Measurements from ENCODE around the gene L3MBTL1.

L3MBTL1 gene

DNA sequence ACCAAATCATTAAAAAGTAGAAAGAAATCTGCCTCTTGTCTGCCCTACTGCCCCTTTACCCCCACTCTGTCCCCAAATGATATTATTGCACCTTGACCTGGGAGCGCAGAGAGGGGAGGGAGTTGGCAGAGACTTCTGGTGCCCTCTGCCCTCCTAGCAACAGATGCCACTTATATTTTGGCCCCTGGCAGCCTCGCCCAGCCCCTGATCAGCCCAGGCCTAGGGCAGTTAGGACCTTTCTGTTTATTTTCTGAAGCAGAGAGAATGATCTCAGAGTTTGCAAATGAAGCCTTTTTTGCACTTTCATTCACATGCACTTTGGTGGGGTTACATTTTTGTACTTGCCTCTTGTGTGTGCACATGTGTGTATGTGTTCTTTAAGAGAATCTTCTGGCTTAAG is 43.0 kb downstream of the L3MBTL1 start:
- H3K4me3 ChIP-seq (ENCODE audit: control insufficient read depth, low read depth, low read length), result no peak overlapping the region
- DNase-seq (ENCODE audit: low read depth), result no peak
- TF ChIP-seq, protein P1, sequence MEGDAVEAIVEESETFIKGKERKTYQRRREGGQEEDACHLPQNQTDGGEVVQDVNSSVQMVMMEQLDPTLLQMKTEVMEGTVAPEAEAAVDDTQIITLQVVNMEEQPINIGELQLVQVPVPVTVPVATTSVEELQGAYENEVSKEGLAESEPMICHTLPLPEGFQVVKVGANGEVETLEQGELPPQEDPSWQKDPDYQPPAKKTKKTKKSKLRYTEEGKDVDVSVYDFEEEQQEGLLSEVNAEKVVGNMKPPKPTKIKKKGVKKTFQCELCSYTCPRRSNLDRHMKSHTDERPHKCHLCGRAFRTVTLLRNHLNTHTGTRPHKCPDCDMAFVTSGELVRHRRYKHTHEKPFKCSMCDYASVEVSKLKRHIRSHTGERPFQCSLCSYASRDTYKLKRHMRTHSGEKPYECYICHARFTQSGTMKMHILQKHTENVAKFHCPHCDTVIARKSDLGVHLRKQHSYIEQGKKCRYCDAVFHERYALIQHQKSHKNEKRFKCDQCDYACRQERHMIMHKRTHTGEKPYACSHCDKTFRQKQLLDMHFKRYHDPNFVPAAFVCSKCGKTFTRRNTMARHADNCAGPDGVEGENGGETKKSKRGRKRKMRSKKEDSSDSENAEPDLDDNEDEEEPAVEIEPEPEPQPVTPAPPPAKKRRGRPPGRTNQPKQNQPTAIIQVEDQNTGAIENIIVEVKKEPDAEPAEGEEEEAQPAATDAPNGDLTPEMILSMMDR (IDR thresholded peaks at IDR 0.05; ENCODE audit: control insufficient read depth, insufficient read depth, low read depth, low read length, missing control alignments), result no peak

DNA sequence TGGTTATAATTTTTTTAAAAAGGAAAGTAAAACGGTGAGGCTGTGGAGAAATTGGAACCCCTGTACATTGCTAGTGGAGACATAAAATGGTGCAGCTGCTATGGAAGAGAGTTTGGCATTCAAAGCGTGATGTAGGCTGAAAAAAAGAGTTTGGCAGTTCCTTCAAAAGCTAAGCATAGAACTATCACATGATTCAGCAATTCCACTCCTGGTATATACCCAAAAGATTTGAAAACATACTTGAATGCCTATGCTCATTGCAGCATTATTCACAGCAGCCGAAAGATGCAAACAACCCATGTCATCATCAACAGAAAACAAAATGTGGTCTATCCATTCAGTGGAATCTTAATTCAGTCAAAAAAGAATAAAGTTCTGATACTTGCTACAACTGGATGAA is 46.9 kb downstream of the L3MBTL1 start:
- no peak for DNase-seq (ENCODE audit: low read depth)
- TF ChIP-seq, protein P1 (IDR thresholded peaks at IDR 0.05; ENCODE audit: control insufficient read depth, insufficient read depth, low read depth, low read length, missing control alignments), result no peak
- no peak overlapping the region for H3K4me3 ChIP-seq (ENCODE audit: control insufficient read depth, low read depth, low read length)

DNA sequence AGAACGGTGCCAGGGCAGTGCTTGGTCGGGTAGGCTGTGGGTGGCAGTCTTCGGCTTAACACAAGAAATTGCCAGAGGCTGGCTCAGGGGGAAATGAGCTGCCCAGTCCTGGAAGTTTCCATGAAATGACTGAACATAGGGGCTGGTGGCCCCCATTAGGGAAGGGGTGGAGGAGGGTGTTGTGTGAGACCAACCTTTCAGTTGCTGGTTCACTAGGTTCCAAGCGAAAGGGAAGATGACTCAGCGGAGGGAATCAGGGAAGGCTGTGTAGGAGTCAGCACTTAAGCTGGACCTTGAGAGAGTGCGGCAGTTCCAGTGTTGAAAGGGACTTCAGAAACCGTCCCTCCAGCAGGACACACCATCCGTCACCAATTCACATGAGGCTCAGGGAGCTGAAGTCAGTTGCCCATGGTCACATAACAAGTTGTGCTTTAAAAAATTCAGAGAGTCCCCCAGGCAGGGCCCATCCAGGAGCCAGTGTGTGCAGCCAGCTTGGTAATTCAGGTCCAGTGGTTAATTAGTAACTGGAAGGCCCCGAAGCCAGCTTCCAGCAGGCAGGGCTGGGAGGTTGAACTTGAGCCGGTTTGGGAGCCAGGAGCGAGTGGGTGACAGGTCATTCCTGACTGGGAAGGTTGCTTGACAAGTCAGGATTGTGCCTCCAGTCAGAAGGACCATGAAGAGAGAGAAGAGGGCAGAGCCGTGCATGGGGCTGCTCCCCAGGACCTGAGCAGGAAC is 51.1 kb downstream of the L3MBTL1 start, which contains the start of gene SGK2:
Gene SGK2 (plus strand): TSS at position 616 of the 735 bp plus-strand sequence. CDS start 7,469 bp downstream, outside the sequence.
- DNase-seq (ENCODE audit: low read depth), result no peak
- TF ChIP-seq, protein P1 (IDR thresholded peaks at IDR 0.05; ENCODE audit: control insufficient read depth, insufficient read depth, low read depth, low read length, missing control alignments), result no peak
- no peak within 1 kb of the TSS for H3K4me3 ChIP-seq (ENCODE audit: control insufficient read depth, low read depth, low read length)

DNA sequence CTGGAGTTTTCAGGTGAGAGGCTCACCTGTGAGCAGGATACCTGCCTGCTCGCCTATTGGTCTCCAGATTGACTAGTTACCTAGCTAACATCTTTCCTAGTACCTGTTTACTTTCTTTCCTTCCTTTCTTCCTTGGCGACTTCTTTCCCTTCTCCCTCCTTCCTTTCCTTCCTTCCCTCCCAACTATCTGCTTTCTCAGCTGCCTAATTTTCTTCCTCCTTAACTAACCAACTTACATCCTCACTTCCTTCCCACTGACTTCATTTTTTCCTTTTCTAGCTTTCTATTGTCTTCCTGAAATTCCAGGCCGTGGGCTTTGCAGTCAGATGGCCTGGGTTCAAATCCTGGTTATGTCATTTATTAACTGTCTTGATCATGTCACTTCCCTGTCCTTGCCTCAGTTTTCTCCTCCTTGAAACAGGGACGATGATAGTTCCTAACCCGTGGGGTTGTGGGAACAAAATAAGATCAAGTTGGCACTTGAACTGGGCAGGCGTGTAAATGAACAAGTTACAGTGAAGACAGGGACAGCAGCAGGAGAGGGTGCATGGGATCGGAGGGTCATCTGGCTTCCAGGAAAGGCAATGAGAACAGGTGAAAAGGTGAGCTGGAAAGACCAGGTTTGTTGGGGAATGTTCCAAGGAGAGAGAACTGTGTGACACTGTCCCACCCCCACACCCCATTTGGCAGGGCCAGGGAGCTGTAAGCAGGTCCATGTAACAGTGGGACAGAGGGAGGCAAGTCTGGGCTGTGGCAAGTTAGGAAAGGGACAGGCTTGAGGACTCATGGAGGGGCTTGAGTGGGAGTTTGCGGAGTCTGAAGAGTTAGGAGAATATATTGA is 51.9 kb downstream of the L3MBTL1 start:
- no peak for DNase-seq (ENCODE audit: low read depth)
- TF ChIP-seq, protein P1 (IDR thresholded peaks at IDR 0.05; ENCODE audit: control insufficient read depth, insufficient read depth, low read depth, low read length, missing control alignments), result no peak
- no peak overlapping the region for H3K4me3 ChIP-seq (ENCODE audit: control insufficient read depth, low read depth, low read length)

DNA sequence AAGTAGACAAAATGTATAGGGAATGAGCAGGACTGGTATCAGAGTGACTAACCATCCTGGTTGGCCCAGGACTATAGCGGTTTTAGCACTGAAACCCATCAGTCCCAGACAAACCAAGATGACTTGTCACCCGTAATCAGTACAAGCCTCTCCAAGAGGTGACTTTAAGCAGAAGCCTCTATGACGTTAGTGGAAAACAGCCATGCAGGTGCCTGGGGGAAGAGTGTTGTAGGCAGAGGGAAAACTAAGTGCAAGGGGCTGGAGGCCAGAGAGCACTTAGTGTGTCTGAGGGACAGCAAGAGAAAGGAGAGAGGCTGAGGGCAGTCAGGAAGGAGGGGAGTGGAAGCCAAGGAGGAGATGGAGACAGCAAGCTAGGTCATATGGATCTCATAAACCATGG is 53.5 kb downstream of the L3MBTL1 start:
- no peak for DNase-seq (ENCODE audit: low read depth)
- no peak overlapping the region for H3K4me3 ChIP-seq (ENCODE audit: control insufficient read depth, low read depth, low read length)
- TF ChIP-seq, protein P1 (IDR thresholded peaks at IDR 0.05; ENCODE audit: control insufficient read depth, insufficient read depth, low read depth, low read length, missing control alignments), result no peak

DNA sequence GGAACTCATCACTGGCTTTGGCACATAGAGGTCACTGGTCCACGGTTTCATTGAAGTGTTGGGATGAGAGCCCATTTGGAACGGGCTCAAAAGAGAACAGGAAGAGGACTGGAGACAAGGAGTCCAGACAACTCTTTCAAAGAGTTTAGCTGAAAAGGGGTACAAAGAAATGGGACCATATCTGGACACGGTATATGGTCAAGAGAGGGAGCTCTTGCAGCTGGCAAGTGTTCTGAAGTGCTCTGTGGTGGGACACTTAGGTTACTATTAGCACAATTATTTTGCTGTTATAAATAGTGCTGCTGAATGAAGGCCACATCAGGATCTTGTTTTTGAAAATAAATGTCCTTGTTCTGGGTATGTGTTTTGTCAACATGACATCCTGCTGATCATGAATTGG is 55.9 kb downstream of the L3MBTL1 start:
- no peak overlapping the region for H3K4me3 ChIP-seq (ENCODE audit: control insufficient read depth, low read depth, low read length)
- DNase-seq (ENCODE audit: low read depth), result no peak
- TF ChIP-seq, protein P1 (IDR thresholded peaks at IDR 0.05; ENCODE audit: control insufficient read depth, insufficient read depth, low read depth, low read length, missing control alignments), result no peak

Data from AG09309 (cell line).